GM10847 (cell line): ENCODE data around the gene FOXE1.

ENCODE experiments used
- POLR2A ChIP-seq: IDR thresholded peaks from 2 replicates; pipeline ENCODE4 v1.6.1; 2011; ENCODE audit not compliant: insufficient read length; ENCODE audit errors: extremely low read depth

Gene FOXE1

GRCh38 chr9:97853056-97853843, at the start of gene FOXE1:
Gene FOXE1, plus strand, starts transcription at chr9:97853226. Its CDS starts 689 bp downstream, at chr9:97853915.
- no peak for TF ChIP-seq POLR2A

- no peak for TF ChIP-seq POLR2A
These were observed 49.0 kb upstream of the FOXE1 start for GRCh38 chr9:97804059-97804365.

- no peak for TF ChIP-seq POLR2A
These were observed 46.3 kb upstream of the FOXE1 start for GRCh38 chr9:97806721-97807120.

- no peak for TF ChIP-seq POLR2A
These were observed 45.3 kb upstream of the FOXE1 start for GRCh38 chr9:97807681-97808080.

- no peak for TF ChIP-seq POLR2A
These were observed 44.6 kb upstream of the FOXE1 start for GRCh38 chr9:97808415-97808814.

GRCh38 chr9:97808972-97809371, 44.1 kb upstream of the FOXE1 start:
- no peak for TF ChIP-seq POLR2A

- TF ChIP-seq POLR2A, result no peak
These were observed 43.2 kb upstream of the FOXE1 start for GRCh38 chr9:97809666-97810344.

- TF ChIP-seq POLR2A, result no peak
These were observed 41.3 kb upstream of the FOXE1 start for GRCh38 chr9:97811533-97812246.

GRCh38 chr9:97812247-97812543, 40.8 kb upstream of the FOXE1 start:
- no peak for TF ChIP-seq POLR2A

- no peak for TF ChIP-seq POLR2A
These were observed 40.0 kb upstream of the FOXE1 start for GRCh38 chr9:97813072-97813471.

GRCh38 chr9:97819735-97820134, 33.3 kb upstream of the FOXE1 start:
- no peak for TF ChIP-seq POLR2A

GRCh38 chr9:97820373-97820772, 32.7 kb upstream of the FOXE1 start:
- no peak for TF ChIP-seq POLR2A

- TF ChIP-seq POLR2A, result no peak
These were observed 21.9 kb upstream of the FOXE1 start for GRCh38 chr9:97830884-97831829.

- TF ChIP-seq POLR2A, result no peak
These were observed 21.0 kb upstream of the FOXE1 start for GRCh38 chr9:97831843-97832636.
